Lung (tissue), 12 donors: ENCODE data around the gene RAPGEF2. TPM values are rescaled to one million over a fixed set of nuclear protein-coding genes. Genes with fewer than 3 reads are reported as not detected.
A peak's percentile ranks its signal among the peaks of the same experiment; 100 is the strongest.

Experiments used
- ATAC-seq: fragments of 200-7000 bp; cut with Tn5 transposase; one replicate; pipeline ENCODE4 v1.9.1; 2020; ENCODE audit warnings: moderate number of reproducible peaks; ENCODE audit not compliant: insufficient read depth, low FRiP score
- DNase-seq, 3 donors: peaks; one replicate each; pipeline ENCODE4 v3.0.0-alpha.2; 2013 to 2017
- H3K27ac ChIP-seq, 2 donors: one replicate each; pipeline ENCODE4 v1.5.1; 2013; ENCODE audit warnings: mild to moderate bottlenecking in 2 of 2, moderate library complexity in 2 of 2, control low read depth in 1 of 2, inconsistent platforms in 1 of 2, low read depth in 1 of 2, low read length in 1 of 2
- H3K27me3 ChIP-seq, 3 donors: one replicate each; pipeline ENCODE4 v1.5.1; 2013; ENCODE audit warnings: low read length in 2 of 3; ENCODE audit not compliant: control insufficient read depth in 3 of 3, insufficient read depth in 3 of 3
- H3K36me3 ChIP-seq, 4 donors: one replicate each; pipeline ENCODE4 v1.5.1; 2013; ENCODE audit warnings: low read length in 4 of 4, mild to moderate bottlenecking in 1 of 4, moderate library complexity in 1 of 4; ENCODE audit not compliant: control insufficient read depth in 4 of 4, insufficient read depth in 4 of 4
- H3K4me1 ChIP-seq, 5 donors: one replicate each; pipeline ENCODE4 v1.5.1; 2013; ENCODE audit warnings: low read length in 5 of 5, mild to moderate bottlenecking in 2 of 5, moderate library complexity in 1 of 5; ENCODE audit not compliant: control insufficient read depth in 5 of 5, insufficient read depth in 5 of 5
- H3K4me3 ChIP-seq: one replicate; pipeline ENCODE4 v1.5.1; 2013; ENCODE audit warnings: mild to moderate bottlenecking, control low read depth, moderate library complexity
- H3K9ac ChIP-seq, 2 donors: one replicate each; pipeline ENCODE4 v1.5.1; 2013; ENCODE audit warnings: low read length in 2 of 2, control low read depth in 1 of 2; ENCODE audit not compliant: insufficient read depth in 1 of 2
- H3K9me3 ChIP-seq, 4 donors: one replicate each; pipeline ENCODE4 v1.5.1; 2013; ENCODE audit warnings: low read length in 3 of 4, mild to moderate bottlenecking in 1 of 4, moderate library complexity in 1 of 4; ENCODE audit not compliant: control insufficient read depth in 4 of 4, insufficient read depth in 3 of 4
- WGBS, 2 donors: extraction: QIAGEN DNeasy Blood & Tissue Kit; methylation state at CpG; one replicate each; pipeline ENCODE4 v1.1.7; 2013; 5-methylcytosine and 5-hydroxymethylcytosine counted together
- polyA plus RNA-seq, 2 donors: library from polyadenylated mRNA; stranded (reverse); fragments of 200-250 nt; gene quantifications; one replicate each; pipeline ENCODE4 v1.2.1, GENCODE V29; 2013
- total RNA-seq, 2 donors: library from RNA; depleted of rRNA in 1 of 2; stranded (reverse); fragments of >200 nt in 1 of 2; gene quantifications; one replicate each; pipeline ENCODE4 v1.2.1, GENCODE V29; 2014 to 2021
- TF ChIP-seq, protein P1 (sequence below): IDR thresholded peaks from 2 replicates; pipeline ENCODE4 v1.5.1; 2012; ENCODE audit warnings: mild to moderate bottlenecking; ENCODE audit errors: control extremely low read depth, extremely low read depth
- donor health status: control.
- donor health status: control.
- donor health status: Bipolar disorder and iron deficiency.
- donor health status: healthy.
- donor health status: DM: yes; HTN: yes; CAD: no.

RAPGEF2 gene
- total and polyA plus RNA-seq, 4 donors: 8.6 to 88.7 (median 32.2) TPM

DNA sequence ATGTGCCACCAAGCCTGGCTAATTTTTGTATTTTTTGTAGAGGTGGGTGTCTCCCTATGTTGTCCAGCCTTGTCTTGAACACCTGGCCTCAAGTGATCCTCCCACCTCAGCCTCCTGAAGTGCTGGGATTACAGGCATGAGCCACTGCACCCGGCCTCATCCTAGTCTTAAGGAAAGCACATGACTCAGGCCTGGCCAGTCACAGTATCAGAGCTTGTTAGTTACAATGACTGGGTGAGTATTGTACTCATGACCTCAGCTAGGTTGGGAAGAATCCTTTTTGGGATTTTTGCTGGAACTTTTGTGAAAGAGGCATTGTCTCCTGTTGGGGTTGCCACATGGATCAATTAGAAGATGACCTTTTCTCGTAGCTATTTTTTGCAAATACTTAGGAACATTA lies 292.8 kb downstream of the RAPGEF2 start:
- TF ChIP-seq, protein P1, sequence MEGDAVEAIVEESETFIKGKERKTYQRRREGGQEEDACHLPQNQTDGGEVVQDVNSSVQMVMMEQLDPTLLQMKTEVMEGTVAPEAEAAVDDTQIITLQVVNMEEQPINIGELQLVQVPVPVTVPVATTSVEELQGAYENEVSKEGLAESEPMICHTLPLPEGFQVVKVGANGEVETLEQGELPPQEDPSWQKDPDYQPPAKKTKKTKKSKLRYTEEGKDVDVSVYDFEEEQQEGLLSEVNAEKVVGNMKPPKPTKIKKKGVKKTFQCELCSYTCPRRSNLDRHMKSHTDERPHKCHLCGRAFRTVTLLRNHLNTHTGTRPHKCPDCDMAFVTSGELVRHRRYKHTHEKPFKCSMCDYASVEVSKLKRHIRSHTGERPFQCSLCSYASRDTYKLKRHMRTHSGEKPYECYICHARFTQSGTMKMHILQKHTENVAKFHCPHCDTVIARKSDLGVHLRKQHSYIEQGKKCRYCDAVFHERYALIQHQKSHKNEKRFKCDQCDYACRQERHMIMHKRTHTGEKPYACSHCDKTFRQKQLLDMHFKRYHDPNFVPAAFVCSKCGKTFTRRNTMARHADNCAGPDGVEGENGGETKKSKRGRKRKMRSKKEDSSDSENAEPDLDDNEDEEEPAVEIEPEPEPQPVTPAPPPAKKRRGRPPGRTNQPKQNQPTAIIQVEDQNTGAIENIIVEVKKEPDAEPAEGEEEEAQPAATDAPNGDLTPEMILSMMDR: no peak
- no peak overlapping the region for H3K4me3 ChIP-seq
- no peak for ATAC-seq
- WGBS, 2 donors: 86 to 98% methylated on average over 2 of the region's 2 CpGs
- H3K4me1 ChIP-seq: peaks cover 0 to 3% (median 0%) of the 10 kb centered on the region in 5 donors
- no peak overlapping the region for H3K27ac ChIP-seq
- no peak for DNase-seq
- no peaks in the 10 kb centered on the region for H3K9me3 ChIP-seq
- no peak overlapping the region for H3K9ac ChIP-seq
- H3K36me3 ChIP-seq: no peaks in the 10 kb centered on the region
- no peaks in the 10 kb centered on the region for H3K27me3 ChIP-seq

DNA sequence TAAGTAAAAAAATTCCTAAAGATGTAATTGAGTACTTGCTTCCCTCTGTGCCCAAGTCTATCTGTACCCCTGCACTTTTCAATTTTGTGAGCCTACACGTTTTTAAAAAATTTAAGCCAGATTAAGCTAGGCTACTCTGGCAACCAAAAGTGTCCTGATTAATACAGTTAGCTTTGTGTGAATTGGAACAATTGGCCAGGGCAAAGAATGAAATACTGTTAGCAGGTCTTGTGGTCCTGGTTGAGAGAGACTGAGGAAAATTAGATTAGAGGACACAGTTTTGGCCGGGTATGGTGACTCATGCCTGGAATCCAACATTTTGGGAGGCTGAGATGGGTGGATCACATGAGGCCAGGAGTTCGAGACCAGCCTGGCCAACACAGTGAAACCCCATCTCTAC lies 293.3 kb downstream of the RAPGEF2 start:
- H3K27me3 ChIP-seq: no peaks in the 10 kb centered on the region
- 89 to 92% methylated on average over 3 of the region's 3 CpGs for WGBS, 2 donors
- ATAC-seq: no peak
- H3K36me3 ChIP-seq: no peaks in the 10 kb centered on the region
- H3K9ac ChIP-seq: no peak overlapping the region
- no peak overlapping the region for H3K27ac ChIP-seq
- no peak overlapping the region for H3K4me3 ChIP-seq
- H3K9me3 ChIP-seq: no peaks in the 10 kb centered on the region
- DNase-seq: no peak
- peaks cover 0 to 3% (median 0%) of the 10 kb centered on the region in 5 donors for H3K4me1 ChIP-seq
- TF ChIP-seq, protein P1: no peak

DNA sequence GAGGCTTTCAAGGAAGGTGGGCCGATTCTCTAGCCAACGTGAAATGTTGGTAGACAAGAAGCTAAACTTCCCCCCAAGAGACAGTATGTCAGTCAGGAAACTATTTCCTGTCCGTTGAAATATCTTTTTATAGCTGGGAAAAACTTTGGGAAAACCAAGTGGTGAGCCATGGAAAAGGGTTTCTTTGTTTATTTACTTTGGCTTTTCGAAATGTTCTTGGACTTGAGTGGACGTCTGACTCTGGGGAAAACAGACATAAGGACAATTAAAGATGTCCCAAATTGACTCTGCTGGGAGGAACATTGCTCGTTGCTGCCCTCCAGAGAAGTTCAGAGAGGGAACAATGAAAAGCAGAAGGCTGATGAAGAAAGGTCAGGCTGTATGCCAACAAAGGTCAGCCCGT lies 295.4 kb downstream of the RAPGEF2 start:
- Histone ChIP-seq H3K4me1 (peaks cover 0 to 12% (median 0%) of the 10 kb centered on the region in 5 donors), H3K27me3 (no peaks in the 10 kb centered on the region), H3K4me3 (no peak overlapping the region), H3K9ac (no peak overlapping the region), H3K9me3 (no peaks in the 10 kb centered on the region), H3K36me3 (no peaks in the 10 kb centered on the region), H3K27ac (peak overlapping the region in 1 of 2 donors; percentile 73)
- no peak for ATAC-seq
- 48 to 63% methylated on average over 7 of the region's 7 CpGs for WGBS, 2 donors
- TF ChIP-seq, protein P1: no peak
- peak in 1 of 3 donors; percentile 25 for DNase-seq

DNA sequence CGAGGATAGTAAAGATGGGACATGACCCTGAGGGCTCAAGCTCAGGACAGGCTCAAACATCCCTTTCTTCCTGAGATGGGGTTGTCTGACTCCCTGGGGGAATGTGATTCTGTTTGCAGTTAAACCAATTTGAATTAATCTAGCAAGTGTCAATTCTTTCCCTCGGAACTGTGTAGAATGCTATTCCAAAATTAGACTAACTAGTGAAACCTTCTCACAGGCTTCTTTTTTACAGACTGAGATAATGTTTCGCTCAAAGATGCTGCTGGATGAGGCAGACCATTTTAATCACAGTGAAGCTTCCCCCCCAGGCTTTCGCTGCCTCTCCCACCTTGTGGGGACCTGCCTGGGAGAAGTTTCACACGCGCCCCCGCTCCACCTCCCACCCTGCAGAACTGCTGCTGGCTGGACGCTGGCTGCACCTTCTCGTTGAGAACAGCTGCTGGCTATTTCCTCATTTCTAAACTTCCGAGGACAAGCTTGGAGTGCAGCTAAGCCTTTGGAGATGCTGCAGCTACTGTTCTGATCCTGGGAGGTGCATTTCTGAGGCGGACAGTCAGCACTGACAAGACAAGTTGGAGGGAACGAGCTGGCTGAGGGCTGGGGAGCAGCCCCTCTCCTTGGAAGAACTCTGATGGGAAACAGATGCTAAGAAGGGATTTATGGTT lies 297.8 kb downstream of the RAPGEF2 start:
- TF ChIP-seq, protein P1: no peak
- peak in 1 of 3 donors; percentile 13 for DNase-seq
- Histone ChIP-seq H3K4me3 (no peak overlapping the region), H3K9me3 (no peaks in the 10 kb centered on the region), H3K27ac (peak overlapping the region in 1 of 2 donors; percentile 2), H3K4me1 (peaks cover 0 to 12% (median 0%) of the 10 kb centered on the region in 5 donors), H3K9ac (no peak overlapping the region), H3K27me3 (no peaks in the 10 kb centered on the region), H3K36me3 (no peaks in the 10 kb centered on the region)
- 30 to 45% methylated on average over 12 of the region's 12 CpGs for WGBS, 2 donors
- no peak for ATAC-seq
